NCI-H146 treated with DMSO at 0.1 percent for 48 hours (cell line): ENCODE results near the gene MKNK1.
A peak's percentile ranks its signal among the peaks of the same experiment; 100 is the strongest.

ENCODE experiments used
- DNase-seq: peaks from one replicate; lab custom pipeline; 2025; ENCODE audit not compliant: unreplicated experiment; lab: John Stamatoyannopoulos, UW

Gene MKNK1

GRCh38 chr1:46568461-46568891 is 35.6 kb downstream of the MKNK1 start:
- no peak for DNase-seq

GRCh38 chr1:46563341-46563740 is 40.7 kb downstream of the MKNK1 start:
- DNase-seq: no peak

GRCh38 chr1:46562498-46562897 is 41.6 kb downstream of the MKNK1 start:
- DNase-seq: no peak

- no peak for DNase-seq
Measured at GRCh38 chr1:46558966-46559365, 45.1 kb downstream of the MKNK1 start.

GRCh38 chr1:46558141-46558963 is 45.7 kb downstream of the MKNK1 start:
- no peak for DNase-seq

GRCh38 chr1:46557403-46557802 is 46.7 kb downstream of the MKNK1 start:
- no peak for DNase-seq

- DNase-seq: no peak
Measured at GRCh38 chr1:46556822-46557221, 47.2 kb downstream of the MKNK1 start.

GRCh38 chr1:46555826-46556619 is 48.0 kb downstream of the MKNK1 start:
- no peak for DNase-seq

GRCh38 chr1:46554597-46555381 is 49.3 kb downstream of the MKNK1 start:
- DNase-seq: no peak

GRCh38 chr1:46554236-46554596 is 49.9 kb downstream of the MKNK1 start:
- no peak for DNase-seq

- DNase-seq: no peak
Measured at GRCh38 chr1:46553506-46553905, 50.6 kb downstream of the MKNK1 start.

GRCh38 chr1:46552357-46553237 is 51.5 kb downstream of the MKNK1 start:
- no peak for DNase-seq

GRCh38 chr1:46551597-46552095 is 52.4 kb downstream of the MKNK1 start, which contains the start of gene KNCN:
TSS of gene KNCN (minus strand) at chr1:46551647. CDS start at chr1:46551215, 432 bp downstream.
- DNase-seq: no peak

GRCh38 chr1:46550751-46551231 is 53.3 kb downstream of the MKNK1 start:
- DNase-seq: peak; percentile 57

- DNase-seq: peak; percentile 32
Measured at GRCh38 chr1:46549697-46550681, 54.1 kb downstream of the MKNK1 start.

GRCh38 chr1:46547481-46548383 is 56.3 kb downstream of the MKNK1 start:
- no peak for DNase-seq

- no peak for DNase-seq
Measured at GRCh38 chr1:46546210-46546609, 57.9 kb downstream of the MKNK1 start.

- no peak for DNase-seq
Measured at GRCh38 chr1:46545784-46546183, 58.3 kb downstream of the MKNK1 start.
